Ishikawa (cell line): ENCODE results near the gene SRP9.

Experiments
- EP300 ChIP-seq: IDR thresholded peaks from 2 replicates; pipeline ENCODE4 v1.6.1; 2012; ENCODE audit warnings: borderline replicate concordance
- FOXM1 ChIP-seq: IDR thresholded peaks from 2 replicates; pipeline ENCODE4 v1.6.1; 2012; ENCODE audit warnings: low read depth, borderline replicate concordance
- RAD21 ChIP-seq: IDR thresholded peaks from 2 replicates; pipeline ENCODE4 v1.6.1; 2012; ENCODE audit warnings: low read depth
- REST ChIP-seq: IDR thresholded peaks from 2 replicates; pipeline ENCODE4 v1.6.1; 2012; ENCODE audit warnings: low read depth, mild to moderate bottlenecking
- TCF12 ChIP-seq: IDR thresholded peaks from 2 replicates; pipeline ENCODE4 v1.6.1; 2012; ENCODE audit warnings: low read depth
- USF1 ChIP-seq: IDR thresholded peaks from 2 replicates; pipeline ENCODE4 v1.6.1; 2012

DNA sequence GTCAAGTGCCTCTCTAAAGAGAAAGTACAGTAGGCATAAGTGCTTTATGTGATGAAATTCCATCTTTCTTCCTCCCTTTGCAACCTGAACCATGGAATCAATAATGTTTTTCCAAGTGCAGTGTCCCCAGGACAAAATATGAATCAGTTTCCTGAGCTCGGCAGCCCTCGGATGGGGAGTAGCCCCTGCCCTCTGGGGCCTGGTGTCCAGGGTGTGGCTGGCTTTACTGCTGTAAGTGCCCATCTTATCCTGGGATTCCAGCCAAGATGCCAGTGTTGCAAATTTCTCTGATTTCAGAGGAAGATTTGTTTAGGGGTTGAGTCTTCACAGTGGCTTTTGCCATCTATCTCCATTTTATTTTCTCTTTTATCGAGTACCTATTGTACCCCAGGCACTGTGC, 40.5 kb upstream of the SRP9 start:
- TF ChIP-seq TCF12 (no peak), FOXM1 (no peak), EP300 (no peak), USF1 (no peak), REST (no peak), RAD21 (no peak)
